ENCODE data around the gene RARS2.
A peak's percentile ranks its signal among the peaks of the same experiment; 100 is the strongest.
"Not testable (repeated sequence)": the region's sequence is repeated elsewhere in the genome, so short reads cannot be mapped to it uniquely, and the experiment has no call there.

The RARS2 gene

GRCh38 chr6:87494761-87495422, 94.9 kb downstream of the RARS2 start:
- no peak for FAIRE-seq

GRCh38 chr6:87489326-87489725, 100.5 kb downstream of the RARS2 start:
- not testable (repeated sequence) for FAIRE-seq

- FAIRE-seq, result peak; percentile 13
Observed at GRCh38 chr6:87487555-87487954, 102.2 kb downstream of the RARS2 start.

GRCh38 chr6:87484491-87484890, 105.3 kb downstream of the RARS2 start:
- no peak for FAIRE-seq

- no peak for FAIRE-seq
Observed at GRCh38 chr6:87483929-87484328, 105.9 kb downstream of the RARS2 start.

GRCh38 chr6:87482366-87482765, 107.4 kb downstream of the RARS2 start:
- no peak for FAIRE-seq

- FAIRE-seq, result no peak
Observed at GRCh38 chr6:87481931-87482330, 107.9 kb downstream of the RARS2 start.

GRCh38 chr6:87473419-87473903, 116.3 kb downstream of the RARS2 start:
- FAIRE-seq, result no peak

GRCh38 chr6:87472525-87473418, 117.0 kb downstream of the RARS2 start, which contains the start of gene SLC35A1:
TSS of gene SLC35A1 (plus strand) at chr6:87472974. CDS start at chr6:87473004, 30 bp downstream.
- peak; percentile 43 for FAIRE-seq

- FAIRE-seq, result no peak
Observed at GRCh38 chr6:87465051-87465450, 124.7 kb downstream of the RARS2 start.

Data from islet of Langerhans (tissue), 1 donor.